Mesenchymal stem cell (in vitro differentiated cells and primary cell): ENCODE measurements around the gene USP36.

Source experiments
- DNase-seq: peaks from one replicate; pipeline ENCODE4 v3.0.0-alpha.2; 2013
- H2AFZ ChIP-seq: one replicate; pipeline ENCODE4 v1.6.1; 2013; ENCODE audit warnings: low read depth, mild to moderate bottlenecking, control low read depth, inconsistent platforms, low read length, moderate library complexity
- H2AK5ac ChIP-seq: 2 replicates; pipeline ENCODE4 v1.6.1; 2013; ENCODE audit warnings: low read length, moderate library complexity, mild to moderate bottlenecking, inconsistent platforms; ENCODE audit not compliant: severe bottlenecking
- H2BK120ac ChIP-seq: one replicate; pipeline ENCODE4 v1.6.1; 2013; ENCODE audit warnings: low read depth, mild to moderate bottlenecking, inconsistent platforms, low read length, moderate library complexity
- H2BK12ac ChIP-seq, 2 experiments: one replicate each; pipeline ENCODE4 v1.6.1; 2013; ENCODE audit warnings: inconsistent platforms in 2 of 2, low read length in 2 of 2, mild to moderate bottlenecking in 2 of 2, moderate library complexity in 2 of 2, control low read depth in 1 of 2
- H2BK15ac ChIP-seq: one replicate; pipeline ENCODE4 v1.6.1; 2013; ENCODE audit warnings: mild to moderate bottlenecking, low read depth, inconsistent platforms; ENCODE audit not compliant: poor library complexity, severe bottlenecking
- H2BK5ac ChIP-seq: 2 replicates; pipeline ENCODE4 v1.6.1; 2013; ENCODE audit warnings: low read depth, mild to moderate bottlenecking, low read length, control low read depth, inconsistent platforms; ENCODE audit not compliant: poor library complexity, severe bottlenecking
- H3K14ac ChIP-seq, 2 experiments: one replicate each; pipeline ENCODE4 v1.6.1; 2013; ENCODE audit warnings: inconsistent platforms in 2 of 2, low read length in 2 of 2, control low read depth in 1 of 2, mild to moderate bottlenecking in 1 of 2, moderate library complexity in 1 of 2
- H3K18ac ChIP-seq, 2 experiments: one replicate each; pipeline ENCODE4 v1.6.1; 2013; ENCODE audit warnings: inconsistent platforms in 2 of 2, low read length in 2 of 2, control low read depth in 1 of 2, low read depth in 1 of 2, mild to moderate bottlenecking in 1 of 2
- H3K23ac ChIP-seq, 2 experiments: one replicate each; pipeline ENCODE4 v1.6.1; 2013; ENCODE audit warnings: inconsistent platforms in 2 of 2, low read length in 2 of 2, mild to moderate bottlenecking in 2 of 2, moderate library complexity in 2 of 2, control low read depth in 1 of 2
- H3K27ac ChIP-seq: 2 replicates; pipeline ENCODE4 v1.5.1; 2013; ENCODE audit warnings: mild to moderate bottlenecking, moderate library complexity, low read length, control low read depth, inconsistent platforms; ENCODE audit not compliant: poor library complexity, severe bottlenecking
- H3K27me3 ChIP-seq, 2 experiments: 2 replicates each; pipeline versions ENCODE4 v1.6.1 to v1.7.0; 2013; ENCODE audit warnings: low read length in 2 of 2, mild to moderate bottlenecking in 2 of 2, moderate library complexity in 2 of 2, control low read depth in 1 of 2, inconsistent platforms in 1 of 2; ENCODE audit not compliant: control insufficient read depth in 1 of 2, insufficient read depth in 1 of 2
- H3K36me3 ChIP-seq, 2 experiments: 2 replicates each; pipeline versions ENCODE4 v1.6.1 to v1.7.0; 2013; ENCODE audit warnings: low read length in 2 of 2, control low read depth in 1 of 2, inconsistent platforms in 1 of 2, low read depth in 1 of 2, mild to moderate bottlenecking in 1 of 2; ENCODE audit not compliant: insufficient read depth in 2 of 2, control insufficient read depth in 1 of 2
- H3K4ac ChIP-seq, 2 experiments: one replicate each; pipeline ENCODE4 v1.6.1; 2013; ENCODE audit warnings: inconsistent platforms in 2 of 2, low read length in 2 of 2, mild to moderate bottlenecking in 2 of 2, moderate library complexity in 2 of 2, control low read depth in 1 of 2, low read depth in 1 of 2
- H3K4me1 ChIP-seq: 2 replicates; pipeline ENCODE4 v1.6.1; 2013; ENCODE audit warnings: low read depth, low read length, control low read depth; ENCODE audit not compliant: control insufficient read depth, insufficient read depth
- H3K4me2 ChIP-seq: 2 replicates; pipeline ENCODE4 v1.6.1; 2013; ENCODE audit warnings: low read length, mild to moderate bottlenecking, inconsistent platforms; ENCODE audit not compliant: poor library complexity, severe bottlenecking
- H3K4me3 ChIP-seq, 2 experiments: 2 replicates each; pipeline versions ENCODE4 v1.5.1 to v1.7.0; 2013; ENCODE audit warnings: low read length in 2 of 2, mild to moderate bottlenecking in 2 of 2, control low read depth in 1 of 2, low read depth in 1 of 2; ENCODE audit not compliant: insufficient read depth in 1 of 2
- H3K79me1 ChIP-seq: replicated peaks from 2 replicates; pipeline ENCODE4 v1.6.1; 2013; ENCODE audit warnings: mild to moderate bottlenecking, control low read depth, low read length, inconsistent platforms; ENCODE audit not compliant: poor library complexity, severe bottlenecking
- H3K9ac ChIP-seq: 2 replicates; pipeline ENCODE4 v1.7.0; 2013; ENCODE audit warnings: mild to moderate bottlenecking, low read length, moderate library complexity
- H3K9me3 ChIP-seq: 2 replicates; pipeline ENCODE4 v1.7.0; 2013; ENCODE audit warnings: mild to moderate bottlenecking, low read length; ENCODE audit not compliant: control insufficient read depth
- H4K8ac ChIP-seq: one replicate; pipeline ENCODE4 v1.6.1; 2013; ENCODE audit warnings: inconsistent platforms, mild to moderate bottlenecking, low read length, moderate library complexity
- H4K91ac ChIP-seq: one replicate; pipeline ENCODE4 v1.6.1; 2013; ENCODE audit warnings: mild to moderate bottlenecking, low read length, inconsistent platforms
- WGBS: methylation state at CpG from one replicate; pipeline ENCODE4 v1.1.7; 2013; ENCODE audit warnings: mixed read lengths; 5-methylcytosine and 5-hydroxymethylcytosine counted together

Gene USP36

DNA sequence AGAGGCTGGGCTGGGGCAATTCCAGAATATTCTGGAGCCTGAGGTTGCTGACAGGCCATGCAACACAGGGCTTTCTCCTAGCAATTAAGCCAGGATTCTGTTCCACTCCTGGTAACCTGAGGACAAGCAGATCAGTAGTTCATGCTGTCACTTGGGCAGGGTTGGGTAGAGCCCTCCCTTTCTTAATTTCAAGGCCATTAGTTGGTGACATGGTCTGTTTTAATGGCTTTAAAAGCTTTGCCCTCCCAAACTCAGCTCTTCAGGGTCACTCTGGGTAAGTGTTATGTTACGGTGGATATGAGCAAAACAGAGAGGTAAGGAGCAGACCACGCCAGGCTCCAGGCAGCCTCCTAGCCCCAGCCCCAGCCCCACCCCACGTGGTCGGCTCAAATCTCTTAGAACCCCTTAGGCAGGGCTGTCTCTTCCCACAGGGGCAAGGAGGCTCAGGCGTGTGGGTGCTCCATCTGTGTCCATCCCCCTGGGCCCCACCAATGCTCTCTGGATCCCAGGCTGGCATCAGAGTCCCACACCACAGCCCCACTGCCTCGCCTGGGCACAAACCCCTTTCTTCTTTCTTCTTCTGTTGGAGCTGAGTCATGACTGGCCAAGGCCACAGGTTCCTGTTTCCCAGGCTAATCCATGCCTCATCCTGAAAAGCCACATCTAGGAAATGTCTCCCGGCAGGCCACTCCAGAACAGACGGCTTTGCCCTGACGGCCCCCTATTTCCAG, 34.9 kb upstream of the USP36 start:
- Histone ChIP-seq H2BK5ac (no peak overlapping the region), H2AK5ac (peak overlapping the region; percentile 86), H3K4me1 (peaks cover 46% of the 10 kb centered on the region), H3K27me3 (no peaks in the 10 kb centered on the region), H3K18ac (peak overlapping the region; percentile 50 to 62), H3K23ac (peak overlapping the region in 1 of 2 experiments; percentile 54), H3K4me3 (no peak overlapping the region), H3K4me2 (no peak overlapping the region), H3K9me3 (no peaks in the 10 kb centered on the region), H3K79me1 (peaks cover 25% of the 10 kb centered on the region), H2BK120ac (no peak overlapping the region), H3K9ac (peak overlapping the region; percentile 29), H2AFZ (no peak overlapping the region), H3K14ac (no peak overlapping the region), H2BK12ac (peak overlapping the region; percentile 28 to 29), H3K27ac (no peak overlapping the region), H3K36me3 (peaks cover 17 to 48% of the 10 kb centered on the region in 2 experiments), H3K4ac (peak overlapping the region; percentile 32 to 35), H2BK15ac (peak overlapping the region; percentile 39), H4K91ac (peak overlapping the region; percentile 83), H4K8ac (peak overlapping the region; percentile 88)
- DNase-seq, result peak; percentile 75
- WGBS, result 57% methylated on average over 9 of the region's 9 CpGs

- H3K23ac ChIP-seq, result no peak overlapping the region
- H2AK5ac ChIP-seq, result peak overlapping the region; percentile 34
- H3K9ac ChIP-seq, result no peak overlapping the region
- peak overlapping the region; percentile 40 for H4K91ac ChIP-seq
- no peak for DNase-seq
- H3K4ac ChIP-seq, result no peak overlapping the region
- H3K18ac ChIP-seq, result no peak overlapping the region
- H2BK5ac ChIP-seq, result no peak overlapping the region
- no peak overlapping the region for H4K8ac ChIP-seq
- H2BK120ac ChIP-seq, result no peak overlapping the region
- no peak overlapping the region for H3K4me2 ChIP-seq
- no peak overlapping the region for H2BK15ac ChIP-seq
- no peaks in the 10 kb centered on the region for H3K9me3 ChIP-seq
- H2BK12ac ChIP-seq, result no peak overlapping the region
- H3K27me3 ChIP-seq, result no peaks in the 10 kb centered on the region
- peaks cover 33% of the 10 kb centered on the region for H3K4me1 ChIP-seq
- H3K27ac ChIP-seq, result peak overlapping the region; percentile 52
- no peak overlapping the region for H3K4me3 ChIP-seq
- no peak overlapping the region for H3K14ac ChIP-seq
- H2AFZ ChIP-seq, result no peak overlapping the region
- 96% methylated on average over 21 of the region's 21 CpGs for WGBS
- peaks cover 30 to 63% of the 10 kb centered on the region in 2 experiments for H3K36me3 ChIP-seq
- H3K79me1 ChIP-seq, result peaks cover 26% of the 10 kb centered on the region
These were observed 33.1 kb upstream of the USP36 start for GRCh38 chr17:78873519-78874340.

GRCh38 chr17:78872486-78872885, 31.9 kb upstream of the USP36 start:
- Histone ChIP-seq H3K4me3 (no peak overlapping the region), H3K4me1 (peaks cover 32% of the 10 kb centered on the region), H3K18ac (no peak overlapping the region), H3K79me1 (peaks cover 26% of the 10 kb centered on the region), H3K23ac (no peak overlapping the region), H2AFZ (no peak overlapping the region), H2BK5ac (no peak overlapping the region), H4K91ac (no peak overlapping the region), H3K36me3 (peaks cover 27 to 66% of the 10 kb centered on the region in 2 experiments), H3K27me3 (no peaks in the 10 kb centered on the region), H2BK12ac (no peak overlapping the region), H4K8ac (no peak overlapping the region), H3K27ac (no peak overlapping the region), H3K4ac (no peak overlapping the region), H2BK15ac (no peak overlapping the region), H3K9ac (no peak overlapping the region), H2AK5ac (no peak overlapping the region), H3K9me3 (no peaks in the 10 kb centered on the region), H3K4me2 (no peak overlapping the region), H2BK120ac (no peak overlapping the region), H3K14ac (no peak overlapping the region)
- DNase-seq, result no peak
- WGBS, result 80% methylated on average over 6 of the region's 6 CpGs

DNA sequence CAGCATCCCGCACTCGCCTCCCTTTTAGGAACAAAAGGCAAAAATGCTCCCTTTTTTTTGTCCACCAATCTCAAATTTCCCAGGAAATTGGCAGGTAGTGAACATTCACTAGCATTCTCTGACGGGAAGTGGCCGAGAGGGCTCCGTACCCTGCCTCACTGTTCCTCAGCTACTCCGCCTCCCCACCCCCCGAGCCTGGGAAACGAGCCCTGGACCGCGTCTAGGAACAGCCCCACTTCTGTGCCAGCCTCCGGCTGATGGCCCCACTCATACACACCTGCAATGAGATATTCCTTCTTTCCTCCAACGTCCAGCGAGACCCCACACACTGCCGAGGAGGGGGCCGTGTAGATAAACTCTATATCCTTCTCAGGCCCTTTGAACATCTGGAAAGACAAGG, 30.0 kb upstream of the USP36 start:
- H2BK12ac ChIP-seq, result no peak overlapping the region
- no peak overlapping the region for H3K23ac ChIP-seq
- no peak overlapping the region for H3K9ac ChIP-seq
- DNase-seq, result no peak
- no peak overlapping the region for H3K18ac ChIP-seq
- H4K91ac ChIP-seq, result peak overlapping the region; percentile 31
- no peak overlapping the region for H3K27ac ChIP-seq
- WGBS, result 91% methylated on average over 15 of the region's 15 CpGs
- no peak overlapping the region for H3K4me3 ChIP-seq
- H3K36me3 ChIP-seq, result peaks cover 30 to 72% of the 10 kb centered on the region in 2 experiments
- no peak overlapping the region for H2BK15ac ChIP-seq
- H3K79me1 ChIP-seq, result peaks cover 24% of the 10 kb centered on the region
- H2BK5ac ChIP-seq, result no peak overlapping the region
- no peak overlapping the region for H3K14ac ChIP-seq
- no peak overlapping the region for H2AFZ ChIP-seq
- H3K4ac ChIP-seq, result no peak overlapping the region
- H3K9me3 ChIP-seq, result no peaks in the 10 kb centered on the region
- no peak overlapping the region for H2BK120ac ChIP-seq
- peaks cover 29% of the 10 kb centered on the region for H3K4me1 ChIP-seq
- H2AK5ac ChIP-seq, result no peak overlapping the region
- no peak overlapping the region for H3K4me2 ChIP-seq
- H3K27me3 ChIP-seq, result no peaks in the 10 kb centered on the region
- no peak overlapping the region for H4K8ac ChIP-seq
